Gastrocnemius medialis (tissue), 4 donors: ENCODE data around the gene NIBAN1. TPM values are rescaled to one million over a fixed set of nuclear protein-coding genes. Genes with fewer than 3 reads are reported as not detected.

Source experiments
- ATAC-seq, 2 donors: fragments of 150-250 bp; one replicate each; pipeline ENCODE4 v1.9.1; 2016
- DNase-seq, 2 donors: peaks; one replicate each; pipeline ENCODE4 v3.0.0-alpha.2; 2019
- H3K27ac ChIP-seq, 4 donors: fragments of 200-600 bp; sonication (generic); 1 replicate in 1 of 4; 2 replicates in 3 of 4; pipeline ENCODE4 v1.5.1; 2016 to 2018; ENCODE audit warnings: mild to moderate bottlenecking in 2 of 4, moderate library complexity in 1 of 4
- H3K27me3 ChIP-seq, 3 donors: fragments of 200-600 bp; sonication (generic) in 2 of 3; 1 replicate in 1 of 3; 2 replicates in 2 of 3; pipeline versions ENCODE4 v1.5.1 to v1.6.0; 2016 to 2019; ENCODE audit warnings: mild to moderate bottlenecking in 1 of 3, moderate library complexity in 1 of 3
- H3K36me3 ChIP-seq, 2 donors: fragments of 200-600 bp; sonication (generic) in 1 of 2; one replicate each; pipeline ENCODE4 v1.5.1; 2017 to 2018
- H3K4me1 ChIP-seq, 2 donors: fragments of 200-600 bp; sonication (generic) in 1 of 2; one replicate each; pipeline ENCODE4 v1.5.1; 2016 to 2017; ENCODE audit warnings: mild to moderate bottlenecking in 2 of 2
- H3K4me3 ChIP-seq, 4 donors: fragments of 200-600 bp; sonication (generic) in 3 of 4; 1 replicate in 1 of 4; 2 replicates in 3 of 4; pipeline ENCODE4 v1.5.1; 2016 to 2019; ENCODE audit warnings: mild to moderate bottlenecking in 2 of 4
- H3K9me3 ChIP-seq, 3 donors: fragments of 200-600 bp; sonication (generic) in 2 of 3; 1 replicate in 1 of 3; 2 replicates in 2 of 3; pipeline ENCODE4 v1.5.1; 2016 to 2019
- POLR2A ChIP-seq, 2 donors: fragments of 450-650 bp; IDR thresholded peaks; one replicate each; pipeline ENCODE4 v1.6.1; 2017; ENCODE audit warnings: antibody characterized with exemption in 2 of 2, mild to moderate bottlenecking in 2 of 2, moderate library complexity in 2 of 2
- in situ Hi-C, 4 donors: fragments of 200-750 bp; cut with MboI; loops; one replicate each; pipeline versions ENCODE4 v1.15.0 to v1.8.0; 2017; ENCODE audit warnings: low sequenced_read_pairs in 4 of 4
- intact Hi-C: fragments of 100-400 bp; cut with DNase I; formaldehyde crosslinking; loops from one replicate; pipeline ENCODE4 v1.15.1; 2023; ENCODE audit warnings: low total_unique reads
- total RNA-seq, 4 donors: library from RNA; depleted of rRNA; stranded (reverse); fragments of >200 nt; gene quantifications; one replicate each; pipeline versions ENCODE4 v1.1.0 to v1.2.3, GENCODE V29; 2016
- TF ChIP-seq, protein P1 (sequence below), 5 experiments: fragments of 450-650 bp in 3 of 5; fragments of 200-600 bp in 2 of 5; sonication (generic) in 2 of 5; IDR thresholded peaks in 4 of 5; conservative IDR thresholded peaks in 1 of 5; 1 replicate in 4 of 5; 2 replicates in 1 of 5; pipeline ENCODE4 v1.5.1; 2016 to 2019; ENCODE audit warnings: antibody characterized with exemption in 5 of 5, mild to moderate bottlenecking in 3 of 5, moderate library complexity in 3 of 5

Gene NIBAN1
- total RNA-seq, 4 donors from 2014 or later: 11.7 to 125 (median 19.7) TPM

DNA sequence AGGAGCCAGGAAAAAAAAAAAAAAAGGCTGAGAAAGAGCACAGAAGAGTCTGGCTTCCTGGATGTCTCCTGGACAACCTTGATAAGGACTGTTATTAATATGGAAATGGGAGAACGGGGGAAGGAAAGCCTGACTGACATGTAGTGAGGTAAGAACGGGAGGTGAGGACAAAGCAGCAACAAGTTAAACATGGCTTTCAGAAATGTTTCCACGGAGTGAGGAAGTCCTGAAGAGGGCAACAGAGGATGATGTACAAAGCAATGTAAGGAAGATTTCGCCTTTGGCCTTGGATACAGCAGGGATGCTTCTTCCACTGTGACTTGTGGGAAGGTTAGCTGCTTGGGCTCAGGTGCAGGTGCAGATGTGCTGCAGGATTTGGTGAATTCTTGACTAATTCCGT, 11.9 kb upstream of the NIBAN1 start:
- Histone ChIP-seq H3K27ac (no peak overlapping the region), H3K36me3 (no peaks in the 10 kb centered on the region), H3K4me1 (peaks cover 6% of the 10 kb centered on the region in 2 donors), H3K9me3 (no peaks in the 10 kb centered on the region), H3K27me3 (no peaks in the 10 kb centered on the region), H3K4me3 (no peak overlapping the region)
- TF ChIP-seq, protein P1, sequence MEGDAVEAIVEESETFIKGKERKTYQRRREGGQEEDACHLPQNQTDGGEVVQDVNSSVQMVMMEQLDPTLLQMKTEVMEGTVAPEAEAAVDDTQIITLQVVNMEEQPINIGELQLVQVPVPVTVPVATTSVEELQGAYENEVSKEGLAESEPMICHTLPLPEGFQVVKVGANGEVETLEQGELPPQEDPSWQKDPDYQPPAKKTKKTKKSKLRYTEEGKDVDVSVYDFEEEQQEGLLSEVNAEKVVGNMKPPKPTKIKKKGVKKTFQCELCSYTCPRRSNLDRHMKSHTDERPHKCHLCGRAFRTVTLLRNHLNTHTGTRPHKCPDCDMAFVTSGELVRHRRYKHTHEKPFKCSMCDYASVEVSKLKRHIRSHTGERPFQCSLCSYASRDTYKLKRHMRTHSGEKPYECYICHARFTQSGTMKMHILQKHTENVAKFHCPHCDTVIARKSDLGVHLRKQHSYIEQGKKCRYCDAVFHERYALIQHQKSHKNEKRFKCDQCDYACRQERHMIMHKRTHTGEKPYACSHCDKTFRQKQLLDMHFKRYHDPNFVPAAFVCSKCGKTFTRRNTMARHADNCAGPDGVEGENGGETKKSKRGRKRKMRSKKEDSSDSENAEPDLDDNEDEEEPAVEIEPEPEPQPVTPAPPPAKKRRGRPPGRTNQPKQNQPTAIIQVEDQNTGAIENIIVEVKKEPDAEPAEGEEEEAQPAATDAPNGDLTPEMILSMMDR (IDR thresholded peaks at IDR 0.05 in 4 of 5, conservative IDR thresholded peaks at IDR 0.05 in 1 of 5): no peak
- TF ChIP-seq POLR2A (IDR thresholded peaks at IDR 0.05): no peak
- no peak for DNase-seq
- intact Hi-C loops (no loop called here), in situ Hi-C loops (no loop called here)
- no peak for ATAC-seq

DNA sequence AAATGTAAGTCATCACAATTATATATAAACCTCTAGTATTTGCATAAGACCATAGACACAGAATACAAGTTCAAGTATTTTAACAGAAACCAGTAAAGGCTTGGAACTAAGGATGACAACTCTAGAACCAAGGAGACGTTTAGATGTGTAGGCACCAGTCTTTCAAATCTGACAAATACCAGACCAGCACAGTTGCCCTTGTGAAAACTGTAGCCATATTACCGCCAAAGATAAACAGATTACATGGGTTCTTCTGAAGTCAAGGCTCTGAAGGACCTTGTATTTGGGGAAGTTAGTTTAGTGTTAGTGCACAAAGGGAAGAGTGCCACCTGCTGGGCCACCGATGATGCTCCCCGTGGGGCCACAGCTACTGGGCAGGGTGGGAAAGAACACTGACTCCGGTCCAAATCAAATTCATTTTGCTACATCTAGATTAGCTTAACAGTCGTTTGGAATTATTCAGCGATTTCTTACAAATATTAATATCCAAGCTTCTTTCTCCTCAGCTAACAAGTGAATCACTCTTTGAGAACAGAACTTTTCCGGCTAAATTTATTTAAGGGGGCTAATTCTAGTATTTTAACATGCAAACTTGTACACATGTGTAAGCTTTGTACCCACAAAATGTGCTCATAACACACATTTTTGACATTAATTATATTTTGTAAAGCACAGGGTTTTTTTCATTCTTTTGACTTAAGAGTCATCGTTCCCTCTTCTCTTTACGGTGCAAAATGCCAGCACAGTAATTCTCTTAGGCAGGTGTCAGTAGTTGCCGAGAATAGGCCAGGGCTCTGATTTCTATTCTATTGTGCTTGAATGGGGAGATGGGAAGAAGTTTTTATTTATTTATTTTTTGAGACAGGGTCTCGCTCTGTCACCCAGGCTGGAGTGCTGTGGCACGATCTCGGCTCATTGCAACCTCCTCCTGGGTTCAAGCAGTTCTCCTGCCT, 8.0 kb upstream of the NIBAN1 start:
- intact Hi-C loops (loop anchor here (1.0 to 2.0 kb wide), 2 partner anchors 177 to 227 kb away; partner anchors contain the start of gene EDEM3), in situ Hi-C loops (loop anchor here in 3 of 4 donors (5.0 kb wide), 1 partner anchor 175 kb away; no protein-coding TSS in a partner anchor)
- peaks cover 6% of the 10 kb centered on the region in 2 donors for H3K4me1 ChIP-seq
- H3K4me3 ChIP-seq: no peak overlapping the region
- H3K27me3 ChIP-seq: no peaks in the 10 kb centered on the region
- no peaks in the 10 kb centered on the region for H3K36me3 ChIP-seq
- no peaks in the 10 kb centered on the region for H3K9me3 ChIP-seq
- H3K27ac ChIP-seq: no peak overlapping the region
- DNase-seq: peak; percentile 60 to 71
- no peak for TF ChIP-seq POLR2A (IDR thresholded peaks at IDR 0.05)
- TF ChIP-seq, protein P1 (IDR thresholded peaks at IDR 0.05 in 4 of 5, conservative IDR thresholded peaks at IDR 0.05 in 1 of 5): peak; percentile 89 to 96 (median 93)
- peak; percentile 93 to 99 for ATAC-seq

DNA sequence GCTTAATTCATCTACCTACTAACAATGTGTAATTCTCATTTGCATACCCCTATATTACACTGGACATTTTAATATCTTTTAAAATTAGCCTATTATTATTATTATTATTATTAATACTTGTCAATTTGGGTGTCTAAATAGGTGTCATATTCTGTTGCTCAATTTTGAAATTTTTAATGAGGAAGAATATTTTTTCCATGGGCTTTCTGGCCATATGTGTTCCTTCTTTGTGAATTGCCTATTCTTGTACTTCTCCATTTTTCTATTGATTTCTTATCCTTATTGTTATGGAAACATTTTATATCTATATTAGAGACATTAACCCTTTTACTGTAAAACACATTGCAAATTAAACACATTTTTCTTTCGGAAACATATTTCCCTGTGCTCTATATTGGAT, 6.4 kb upstream of the NIBAN1 start:
- Histone ChIP-seq H3K9me3 (no peaks in the 10 kb centered on the region), H3K27ac (no peak overlapping the region), H3K27me3 (no peaks in the 10 kb centered on the region), H3K36me3 (no peaks in the 10 kb centered on the region), H3K4me3 (no peak overlapping the region), H3K4me1 (peaks cover 6% of the 10 kb centered on the region in 2 donors)
- in situ Hi-C loops (loop anchor here in 3 of 4 donors (5.0 kb wide), 1 partner anchor 173 kb away; no protein-coding TSS in a partner anchor), intact Hi-C loops (no loop called here)
- TF ChIP-seq, protein P1 (IDR thresholded peaks at IDR 0.05 in 4 of 5, conservative IDR thresholded peaks at IDR 0.05 in 1 of 5): no peak
- TF ChIP-seq POLR2A (IDR thresholded peaks at IDR 0.05): no peak
- DNase-seq (no peak), ATAC-seq (no peak)

DNA sequence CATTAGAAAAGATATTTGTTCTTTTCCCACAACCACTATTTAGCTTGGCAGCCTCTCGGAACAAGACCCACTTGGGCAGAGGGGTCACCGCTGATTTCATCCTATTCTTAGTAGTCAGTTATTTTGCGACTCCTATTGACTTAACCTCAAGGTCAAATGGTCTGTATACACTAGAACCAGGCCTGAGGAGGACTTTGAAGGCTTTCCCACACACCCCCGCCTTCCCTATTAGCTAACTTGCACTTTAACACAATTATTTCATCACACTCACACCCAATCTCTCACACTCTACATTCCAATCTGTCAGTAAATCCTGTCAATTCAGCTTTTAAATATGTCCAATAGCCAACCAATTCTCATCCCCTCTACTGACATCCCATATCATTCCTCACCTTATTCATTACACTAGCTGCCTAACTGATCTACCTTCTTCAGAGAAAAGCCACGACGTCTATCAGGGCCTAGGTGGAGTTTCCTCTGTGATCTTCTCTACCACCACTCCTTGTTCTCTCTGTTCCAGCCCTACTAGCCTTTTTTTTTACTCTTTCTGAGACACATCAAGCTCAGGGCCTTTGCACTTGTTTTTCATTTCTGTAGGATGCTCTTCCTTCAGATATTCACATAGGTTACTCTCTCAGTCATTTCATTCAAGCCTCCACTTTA, 1.0 kb upstream of the NIBAN1 start:
- TF ChIP-seq, protein P1 (IDR thresholded peaks at IDR 0.05 in 4 of 5, conservative IDR thresholded peaks at IDR 0.05 in 1 of 5): no peak
- no peak for TF ChIP-seq POLR2A (IDR thresholded peaks at IDR 0.05)
- Histone ChIP-seq H3K36me3 (no peaks in the 10 kb centered on the region), H3K4me1 (peaks cover 0 to 10% of the 10 kb centered on the region in 2 donors), H3K27ac (peak overlapping the region in 1 of 4 donors; percentile 74), H3K27me3 (no peaks in the 10 kb centered on the region), H3K9me3 (no peaks in the 10 kb centered on the region), H3K4me3 (no peak overlapping the region)
- ATAC-seq: no peak
- in situ Hi-C loops (loop anchor here in 1 of 4 donors (5.0 kb wide), 1 partner anchor 168 kb away; no protein-coding TSS in a partner anchor), intact Hi-C loops (loop anchor here (2.0 kb wide), 1 partner anchor 83 kb away; no protein-coding TSS in a partner anchor)
- no peak for DNase-seq
